SK-N-SH (cell line): ENCODE measurements around the gene HMOX2. TPM values are rescaled to one million over a fixed set of nuclear protein-coding genes. Genes with fewer than 3 reads are reported as not detected.

Experiments used
- CTCF ChIA-PET: fragments of 300-600, 350-600 bp; formaldehyde crosslinking; extraction: SDS; loops from one replicate; lab custom pipeline; 2021; lab: Yijun Ruan, JAX
- POLR2A ChIA-PET: fragments of 350-600 bp; sonication (Branson Sonifier 250); formaldehyde crosslinking; extraction: SDS; loops from one replicate; lab custom pipeline; 2020; ENCODE audit warnings: antibody characterized with exemption, inconsistent platforms; lab: Yijun Ruan, JAX
- DNase-seq: peaks from one replicate; pipeline ENCODE4 v3.0.0; 2012
- H2AFZ ChIP-seq: fragments of 200-600 bp; sonication (generic); 2 replicates; pipeline ENCODE4 v1.8.1; 2016; ENCODE audit warnings: antibody characterized with exemption, mild to moderate bottlenecking, low read depth
- H3F3A ChIP-seq: fragments of 200-600 bp; sonication (generic); replicated peaks from 2 replicates; pipeline ENCODE3; 2016; ENCODE audit warnings: antibody characterized with exemption, mild to moderate bottlenecking; ENCODE audit not compliant: insufficient read depth
- H3K27ac ChIP-seq, 2 experiments: fragments of 200-500 bp in 1 of 2; fragments of 200-600 bp in 1 of 2; sonication (Bioruptor generic) in 1 of 2; sonication (generic), shearing (Covaris generic) in 1 of 2; 2 replicates each; pipeline versions ENCODE4 v1.5.1 to v1.6.1; 2014 to 2016; ENCODE audit warnings: low read depth in 2 of 2, inconsistent platforms in 1 of 2, low read length in 1 of 2, mild to moderate bottlenecking in 1 of 2, mixed read lengths in 1 of 2
- H3K27me3 ChIP-seq: fragments of 200-600 bp; sonication (generic), shearing (Covaris generic); 2 replicates; pipeline ENCODE4 v1.6.1; 2016; ENCODE audit warnings: mixed run types; ENCODE audit not compliant: insufficient read depth
- H3K36me3 ChIP-seq, 2 experiments: fragments of 200-500 bp in 1 of 2; fragments of 200-600 bp in 1 of 2; sonication (Bioruptor generic) in 1 of 2; sonication (generic) in 1 of 2; replicated peaks in 1 of 2; 2 replicates each; pipeline versions ENCODE3 to v1.5.1; 2014 to 2016; ENCODE audit warnings: low read length in 1 of 2, mild to moderate bottlenecking in 1 of 2; ENCODE audit not compliant: insufficient read depth in 2 of 2, control insufficient read depth in 1 of 2
- H3K4me1 ChIP-seq, 2 experiments: fragments of 200-500 bp in 1 of 2; fragments of 200-600 bp in 1 of 2; sonication (Bioruptor generic) in 1 of 2; sonication (generic), shearing (Covaris generic) in 1 of 2; 2 replicates each; pipeline versions ENCODE4 v1.5.1 to v1.6.1; 2014 to 2016; ENCODE audit warnings: low read depth in 1 of 2, low read length in 1 of 2, mixed run types in 1 of 2; ENCODE audit not compliant: insufficient read depth in 2 of 2, control insufficient read depth in 1 of 2
- H3K4me2 ChIP-seq: fragments of 200-600 bp; sonication (generic), shearing (Covaris generic); 2 replicates; pipeline ENCODE4 v1.6.1; 2017; ENCODE audit warnings: mixed run types
- H3K4me3 ChIP-seq, 2 experiments: fragments of 200-500 bp in 1 of 2; fragments of 200-600 bp in 1 of 2; sonication (Bioruptor generic) in 1 of 2; sonication (generic), shearing (Covaris generic) in 1 of 2; 2 replicates each; pipeline versions ENCODE4 v1.5.1 to v1.8.1; 2014 to 2016; ENCODE audit warnings: low read depth in 2 of 2, inconsistent platforms in 1 of 2, low read length in 1 of 2, mild to moderate bottlenecking in 1 of 2, mixed read lengths in 1 of 2, moderate library complexity in 1 of 2
- H3K79me2 ChIP-seq: fragments of 200-600 bp; sonication (generic); 2 replicates; pipeline ENCODE4 v1.8.1; 2017; ENCODE audit warnings: mild to moderate bottlenecking; ENCODE audit not compliant: insufficient read depth
- H3K9ac ChIP-seq: fragments of 200-600 bp; sonication (generic); 2 replicates; pipeline ENCODE4 v1.6.1; 2017; ENCODE audit warnings: mixed run types
- H3K9me2 ChIP-seq: fragments of 200-600 bp; sonication (generic); 2 replicates; pipeline ENCODE4 v1.6.1; 2017; ENCODE audit warnings: mixed run types
- H3K9me3 ChIP-seq: fragments of 200-600 bp; sonication (generic); 2 replicates; pipeline ENCODE4 v1.6.1; 2017; ENCODE audit warnings: mixed run types, mild to moderate bottlenecking, moderate library complexity
- H4K20me1 ChIP-seq: fragments of 200-600 bp; sonication (generic); 2 replicates; pipeline ENCODE4 v1.6.1; 2017; ENCODE audit warnings: mild to moderate bottlenecking, mixed run types; ENCODE audit not compliant: insufficient read depth
- ELF1 ChIP-seq: IDR thresholded peaks from 2 replicates; pipeline ENCODE4 v1.4.0; 2012
- EP300 ChIP-seq, 2 experiments: IDR thresholded peaks; 2 replicates each; pipeline versions ENCODE4 v1.4.0 to v1.6.1; 2012; ENCODE audit warnings: borderline replicate concordance in 1 of 2, low read depth in 1 of 2, low read length in 1 of 2
- EZH2phosphoT487 ChIP-seq: fragments of 200-600 bp; sonication (generic); IDR thresholded peaks from 2 replicates; pipeline ENCODE4 v1.6.1; 2017; ENCODE audit warnings: low read depth, mixed run types, mild to moderate bottlenecking, antibody characterized with exemption, moderate library complexity, borderline replicate concordance
- FOSL2 ChIP-seq: IDR thresholded peaks from 2 replicates; pipeline ENCODE4 v1.4.0; 2012; ENCODE audit warnings: low read depth, mild to moderate bottlenecking, moderate library complexity, borderline replicate concordance
- FOXJ3 ChIP-seq: sonication (generic); formaldehyde crosslinking; IDR thresholded peaks from 2 replicates; pipeline ENCODE4 v1.5.1; 2020; ENCODE audit warnings: mild to moderate bottlenecking, missing genetic modification reagents
- JUND ChIP-seq: IDR thresholded peaks from 2 replicates; pipeline ENCODE4 v1.4.0; 2012
- MAX ChIP-seq: IDR thresholded peaks from 2 replicates; pipeline ENCODE4 v1.4.0; 2012; ENCODE audit warnings: low read depth
- MXI1 ChIP-seq: IDR thresholded peaks from 2 replicates; pipeline ENCODE4 v1.6.1; 2012; ENCODE audit warnings: mild to moderate bottlenecking, low read depth, low read length, improper control_type of control experiment
- NFIC ChIP-seq: IDR thresholded peaks from 2 replicates; pipeline ENCODE4 v1.4.0; 2012; ENCODE audit warnings: borderline replicate concordance
- NRF1 ChIP-seq: IDR thresholded peaks from 2 replicates; pipeline ENCODE4 v1.6.1; 2012; ENCODE audit warnings: low read depth, mild to moderate bottlenecking, low read length
- RAD21 ChIP-seq: IDR thresholded peaks from 2 replicates; pipeline ENCODE4 v1.6.1; 2012; ENCODE audit warnings: mild to moderate bottlenecking, low read length
- REST ChIP-seq: IDR thresholded peaks from 2 replicates; pipeline ENCODE4 v1.6.1; 2012; ENCODE audit warnings: mild to moderate bottlenecking, low read depth, low read length, moderate library complexity
- SMC3 ChIP-seq: IDR thresholded peaks from 2 replicates; pipeline ENCODE4 v1.6.1; 2012; ENCODE audit warnings: low read depth, low read length, improper control_type of control experiment
- TAF1 ChIP-seq: IDR thresholded peaks from 2 replicates; pipeline ENCODE4 v1.6.1; 2012; ENCODE audit warnings: low read depth, mild to moderate bottlenecking, low read length, moderate library complexity, borderline replicate concordance
- TCF12 ChIP-seq: IDR thresholded peaks from 2 replicates; pipeline ENCODE4 v1.4.0; 2012
- TEAD4 ChIP-seq: IDR thresholded peaks from 2 replicates; pipeline ENCODE4 v1.4.0; 2012; ENCODE audit warnings: mild to moderate bottlenecking, borderline replicate concordance; ENCODE audit not compliant: insufficient read depth
- USF1 ChIP-seq: IDR thresholded peaks from 2 replicates; pipeline ENCODE4 v1.4.0; 2012; ENCODE audit warnings: low read depth, borderline replicate concordance
- YY1 ChIP-seq: IDR thresholded peaks from 2 replicates; pipeline ENCODE4 v1.4.0; 2012; ENCODE audit warnings: low read depth, mild to moderate bottlenecking
- ZBTB33 ChIP-seq: IDR thresholded peaks from 2 replicates; pipeline ENCODE4 v1.4.0; 2012; ENCODE audit warnings: low read depth, borderline replicate concordance
- WGBS: methylation state at CpG from one replicate; pipeline ENCODE4 v1.1.6; 2017; ENCODE audit warnings: low lambda C conversion rate; 5-methylcytosine and 5-hydroxymethylcytosine counted together
- polyA plus RNA-seq, 3 experiments: library from polyadenylated mRNA; depleted of rRNA; stranded (reverse); fragments of >200 nt; gene quantifications; 2 replicates each; pipeline ENCODE4 v1.2.3, GENCODE V29; 2012
- TF ChIP-seq, protein P1 (sequence below): fragments of 200-600 bp; sonication (generic); IDR thresholded peaks from 2 replicates; pipeline ENCODE4 v1.6.1; 2017; ENCODE audit warnings: antibody characterized with exemption, mild to moderate bottlenecking, moderate library complexity
- TF ChIP-seq, protein P2 (sequence below): IDR thresholded peaks from 2 replicates; pipeline ENCODE4; 2012

Gene HMOX2
- polyA plus RNA-seq, 1 of the 3 experiments (the other 2 are of a cell fraction) = 65.1 TPM

GRCh38 chr16:4538350-4539235 is 62.4 kb downstream of the HMOX2 start, which contains the start of gene CDIP1:
CDIP1 (minus strand) TSS chr16:4538773; CDS start chr16:4514130, 24,643 bp downstream.
- Histone ChIP-seq H3K4me1 (peaks cover 0 to 9% of the 10 kb centered on the region in 2 experiments; a peak in 2 of 4 replicates), H3F3A (peaks cover 6% of the 10 kb centered on the region), H3K79me2 (peaks cover 43% of the 10 kb centered on the region), H3K9me3 (no peaks in the 10 kb centered on the region; the same call in 1 of the 2 replicates), H3K36me3 (no peaks in the 10 kb centered on the region), H3K4me2 (peak within 1 kb of the TSS; percentile 82), H3K27ac (peak within 1 kb of the TSS; percentile 66 to 84; a peak in 3 of 4 replicates), H3K9ac (peak within 1 kb of the TSS; percentile 76), H2AFZ (peak within 1 kb of the TSS; percentile 92), H3K27me3 (no peaks in the 10 kb centered on the region), H3K4me3 (peak within 1 kb of the TSS; percentile 66 to 78), H3K9me2 (no peaks in the 10 kb centered on the region), H4K20me1 (no peaks in the 10 kb centered on the region)
- DNase-seq = peak; percentile 97
- POLR2A ChIA-PET = interaction anchor here (0.9 to 1.0 kb wide), 2 partner anchors 16 to 64 kb away, joined by 3 to 6 read pairs; partner anchors contain the start of gene NMRAL1
- WGBS = 35% methylated on average over 8 of the region's 67 CpGs
- CTCF ChIA-PET = interaction anchor here (1.0 to 1.4 kb wide), 6 partner anchors 10 to 62 kb away, joined by 3 to 14 read pairs (median 4); partner anchors contain the start of genes C16orf96 and HMOX2
- TF ChIP-seq FOSL2 (no peak), SMC3 (no peak), ZBTB33 (no peak), NFIC (peak; percentile 79), TCF12 (peak; percentile 45; the same call in 1 of the 2 replicates), REST (peak; percentile 52), MAX (peak; percentile 100), ELF1 (no peak), USF1 (peak; percentile 98), TAF1 (peak; percentile 17; the same call in 1 of the 2 replicates), EP300 (IDR thresholded peaks at IDR 0.05; ENCODE audit: borderline replicate concordance in 1 of 2, low read depth in 1 of 2, low read length in 1 of 2) (no peak), NRF1 (no peak), FOXJ3 (CRISPR knock-in tag) (no peak; the same call in 1 of the 2 replicates), JUND (no peak), RAD21 (no peak), TEAD4 (0 out of 2 replicates have a peak, but pooled peaks have one; percentile 9), MXI1 (peak; percentile 88), YY1 (no peak), EZH2phosphoT487 (no peak)
- TF ChIP-seq, protein P1, sequence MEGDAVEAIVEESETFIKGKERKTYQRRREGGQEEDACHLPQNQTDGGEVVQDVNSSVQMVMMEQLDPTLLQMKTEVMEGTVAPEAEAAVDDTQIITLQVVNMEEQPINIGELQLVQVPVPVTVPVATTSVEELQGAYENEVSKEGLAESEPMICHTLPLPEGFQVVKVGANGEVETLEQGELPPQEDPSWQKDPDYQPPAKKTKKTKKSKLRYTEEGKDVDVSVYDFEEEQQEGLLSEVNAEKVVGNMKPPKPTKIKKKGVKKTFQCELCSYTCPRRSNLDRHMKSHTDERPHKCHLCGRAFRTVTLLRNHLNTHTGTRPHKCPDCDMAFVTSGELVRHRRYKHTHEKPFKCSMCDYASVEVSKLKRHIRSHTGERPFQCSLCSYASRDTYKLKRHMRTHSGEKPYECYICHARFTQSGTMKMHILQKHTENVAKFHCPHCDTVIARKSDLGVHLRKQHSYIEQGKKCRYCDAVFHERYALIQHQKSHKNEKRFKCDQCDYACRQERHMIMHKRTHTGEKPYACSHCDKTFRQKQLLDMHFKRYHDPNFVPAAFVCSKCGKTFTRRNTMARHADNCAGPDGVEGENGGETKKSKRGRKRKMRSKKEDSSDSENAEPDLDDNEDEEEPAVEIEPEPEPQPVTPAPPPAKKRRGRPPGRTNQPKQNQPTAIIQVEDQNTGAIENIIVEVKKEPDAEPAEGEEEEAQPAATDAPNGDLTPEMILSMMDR = no peak
- TF ChIP-seq, protein P2, sequence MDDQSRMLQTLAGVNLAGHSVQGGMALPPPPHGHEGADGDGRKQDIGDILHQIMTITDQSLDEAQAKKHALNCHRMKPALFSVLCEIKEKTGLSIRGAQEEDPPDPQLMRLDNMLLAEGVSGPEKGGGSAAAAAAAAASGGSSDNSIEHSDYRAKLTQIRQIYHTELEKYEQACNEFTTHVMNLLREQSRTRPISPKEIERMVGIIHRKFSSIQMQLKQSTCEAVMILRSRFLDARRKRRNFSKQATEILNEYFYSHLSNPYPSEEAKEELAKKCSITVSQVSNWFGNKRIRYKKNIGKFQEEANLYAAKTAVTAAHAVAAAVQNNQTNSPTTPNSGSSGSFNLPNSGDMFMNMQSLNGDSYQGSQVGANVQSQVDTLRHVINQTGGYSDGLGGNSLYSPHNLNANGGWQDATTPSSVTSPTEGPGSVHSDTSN = no peak; the same call in 1 of the 2 replicates
